Right lobe of liver (tissue), 4 donors: ENCODE data around the gene CBLC.

Experiments used
- CTCF ChIP-seq, 4 donors: fragments of 200-600 bp in 3 of 4; fragments of 450-650 bp in 1 of 4; IDR thresholded peaks; one replicate each; pipeline versions ENCODE4 v1.5.1 to v1.8.0; 2016 to 2022; ENCODE audit warnings: antibody characterized with exemption in 4 of 4, mild to moderate bottlenecking in 2 of 4
- POLR2A ChIP-seq: fragments of 450-650 bp; IDR thresholded peaks from one replicate; pipeline ENCODE4 v1.6.1; 2017; ENCODE audit warnings: antibody characterized with exemption, mild to moderate bottlenecking
- donor health status: DM: no; HTN: no; CAD: no.
- donor health status: DM: no; HTN: no; CAD: no.
- donor health status: DM: no; HTN: yes; CAD: no.

- no peak for TF ChIP-seq CTCF (IDR thresholded peaks at IDR 0.05)
- no peak for TF ChIP-seq POLR2A
These were observed 25.4 kb upstream of the CBLC start for GRCh38 chr19:44752123-44752815.
